GM12878 (cell line): ENCODE measurements around the gene DALRD3. TPM values are rescaled to one million over a fixed set of nuclear protein-coding genes. Genes with fewer than 3 reads are reported as not detected.
A peak's percentile ranks its signal among the peaks of the same experiment; 100 is the strongest.

ENCODE experiments used
- ATAC-seq: fragments of 200-7000 bp; cut with Tn5 transposase; 3 replicates; pipeline ENCODE4 v1.9.1; 2020; ENCODE audit warnings: mild to moderate bottlenecking, moderate library complexity
- BruUV-seq: library from RNA; stranded (reverse); fragments of 400-500 nt; replicated peaks from 2 replicates; lab custom pipeline; 2021; lab: Mats Ljungman, UMichigan
- CTCF ChIA-PET: fragments of 300-600 bp; sonication (Branson Sonifier 250); formaldehyde crosslinking; extraction: SDS; loops from one replicate; lab custom pipeline; 2021; ENCODE audit warnings: inconsistent platforms; lab: Yijun Ruan, JAX
- POLR2A ChIA-PET: fragments of 350-600 bp; formaldehyde crosslinking; extraction: SDS; loops from one replicate; lab custom pipeline; 2021; ENCODE audit warnings: inconsistent platforms; lab: Charles Lee
- RAD21 ChIA-PET: fragments of 300-600 bp; sonication (Branson Sonifier 250); formaldehyde crosslinking; loops from one replicate; lab custom pipeline; 2023; ENCODE audit warnings: antibody characterized with exemption; ENCODE audit not compliant: unreplicated experiment; lab: Charles Lee
- SMC1A ChIA-PET: fragments of 300-600 bp; sonication (Branson Sonifier 250); formaldehyde crosslinking; loops from one replicate; lab custom pipeline; 2023; ENCODE audit not compliant: unreplicated experiment, uncharacterized antibody; lab: Charles Lee
- DNase-seq: peaks from one replicate; pipeline ENCODE4 v3.0.0-alpha.2; 2011; ENCODE audit warnings: low read depth, low spot score
- FAIRE-seq: peaks from 3 replicates; lab custom pipeline; 2011; peaks lifted over from hg19 to GRCh38; lab: Jason Lieb, UNC
- H2AFZ ChIP-seq: 2 replicates; pipeline ENCODE4 v1.6.0; 2011; ENCODE audit warnings: low read depth, low read length, control low read depth; ENCODE audit not compliant: control insufficient read depth
- H3K27ac ChIP-seq: 2 replicates; pipeline ENCODE4 v1.5.1; 2011; ENCODE audit warnings: control low read depth; ENCODE audit not compliant: control insufficient read depth, insufficient read depth
- H3K27me3 ChIP-seq, 2 experiments: replicated peaks in 1 of 2; 2 replicates each; pipeline versions ENCODE4 v1.6.0 to v1.6.1; 2011; ENCODE audit warnings: low read length in 1 of 2; ENCODE audit not compliant: control insufficient read depth in 2 of 2, insufficient read depth in 2 of 2
- H3K36me3 ChIP-seq, 2 experiments: 2 replicates each; pipeline ENCODE4 v1.5.1; 2011; ENCODE audit warnings: low read length in 1 of 2; ENCODE audit not compliant: control insufficient read depth in 2 of 2, insufficient read depth in 2 of 2
- H3K4me1 ChIP-seq: 2 replicates; pipeline ENCODE4 v1.6.1; 2011; ENCODE audit warnings: mild to moderate bottlenecking, low read length, moderate library complexity, mixed read lengths; ENCODE audit not compliant: control insufficient read depth, insufficient read depth
- H3K4me2 ChIP-seq: 2 replicates; pipeline ENCODE4 v1.6.0; 2011; ENCODE audit warnings: control low read depth; ENCODE audit not compliant: control insufficient read depth, insufficient read depth
- H3K4me3 ChIP-seq: fragments of 200-600 bp; sonication (generic); 2 replicates; pipeline ENCODE4 v1.5.1; 2016
- H3K79me2 ChIP-seq: 2 replicates; pipeline ENCODE4 v1.6.0; 2011; ENCODE audit warnings: low read length; ENCODE audit not compliant: control insufficient read depth, insufficient read depth
- H3K9ac ChIP-seq: 2 replicates; pipeline ENCODE4 v1.8.0; 2011; ENCODE audit warnings: low read length, control low read depth, mixed read lengths; ENCODE audit not compliant: control insufficient read depth, insufficient read depth
- H3K9me3 ChIP-seq: replicated peaks from 3 replicates; pipeline ENCODE4 v1.5.1; 2011; ENCODE audit warnings: mild to moderate bottlenecking, low read length; ENCODE audit not compliant: control insufficient read depth, insufficient read depth
- H4K20me1 ChIP-seq: 2 replicates; pipeline ENCODE4 v1.6.0; 2011; ENCODE audit not compliant: control insufficient read depth, insufficient read depth
- ESRRA ChIP-seq: IDR thresholded peaks from 2 replicates; pipeline ENCODE4 v1.6.1; 2012; ENCODE audit warnings: mild to moderate bottlenecking, low read length, improper control_type of control experiment
- HDAC6 ChIP-seq: fragments of 200-600 bp; sonication (generic); IDR thresholded peaks from one replicate; pipeline ENCODE4 v1.8.0; 2017; ENCODE audit warnings: antibody characterized with exemption; ENCODE audit not compliant: unreplicated experiment
- RAD51 ChIP-seq: fragments of 450-650 bp; IDR thresholded peaks from 2 replicates; pipeline ENCODE4 v1.6.1; 2016; ENCODE audit warnings: moderate library complexity, mild to moderate bottlenecking, inconsistent platforms
- RUNX3 ChIP-seq: IDR thresholded peaks from 2 replicates; pipeline ENCODE4 v1.6.1; 2012; ENCODE audit warnings: low read length, inconsistent platforms
- YY1 ChIP-seq: IDR thresholded peaks from 2 replicates; pipeline ENCODE4 v1.6.1; 2011; ENCODE audit warnings: low read depth, mild to moderate bottlenecking, low read length
- WGBS: methylation state at CpG from one replicate; pipeline ENCODE4 v1.1.6; 2016; ENCODE audit warnings: low lambda C conversion rate; ENCODE audit not compliant: insufficient replicate concordance, insufficient coverage; ENCODE audit errors: missing lambda C conversion rate; 5-methylcytosine and 5-hydroxymethylcytosine counted together
- in situ Hi-C: fragments of 300-500 bp; cut with MboI; formaldehyde crosslinking; loops from 9 replicates; pipeline ENCODE4 v1.14.3; 2018; ENCODE audit warnings: mixed read lengths
- intact Hi-C: fragments of 100-400 bp; cut with micrococcal nuclease; formaldehyde crosslinking; loops from one replicate; pipeline ENCODE4 v1.14.2; 2022; ENCODE audit not compliant: unreplicated experiment
- polyA plus RNA-seq, 11 experiments: library from polyadenylated mRNA; depleted of rRNA in 4 of 11; unstranded in 6 of 11; stranded (reverse) in 5 of 11; fragments of >200 nt; fragmentation: Nextera tagmentation in 4 of 11; fragmentation: Illumina TruSeq in 1 of 11; extraction: Ambion mirVana in 4 of 11; extraction: Trizol in 1 of 11; gene quantifications; 1 replicate in 1 of 11; 2 replicates in 10 of 11; pipeline versions ENCODE4 v1.2.1 to v1.2.3, GENCODE V29; 2011 to 2016; ENCODE audit warnings: inconsistent platforms in 2 of 11, missing spikeins in 2 of 11, low read depth in 1 of 11
- total RNA-seq, 4 experiments: library from RNA; depleted of rRNA in 3 of 4; stranded (reverse); fragments of >200 nt in 3 of 4; fragmentation: Illumina TruSeq in 1 of 4; extraction: Trizol in 1 of 4; gene quantifications; 2 replicates each; pipeline versions ENCODE4 v1.2.1 to v1.2.3, GENCODE V29; 2013 to 2021
- TF ChIP-seq, protein P1 (sequence below): fragments of 450-650 bp; formaldehyde crosslinking; IDR thresholded peaks from 2 replicates; pipeline ENCODE4 v1.4.0; 2022; ENCODE audit warnings: mild to moderate bottlenecking, moderate library complexity
- TF ChIP-seq, protein P2 (sequence below): fragments of 450-650 bp; IDR thresholded peaks from 2 replicates; pipeline ENCODE4 v1.6.1; 2017; ENCODE audit warnings: mild to moderate bottlenecking, moderate library complexity
- TF ChIP-seq, protein P3 (sequence below): IDR thresholded peaks from 2 replicates; pipeline ENCODE4 v1.6.1; 2011; ENCODE audit warnings: borderline replicate concordance, low read depth, mild to moderate bottlenecking, moderate library complexity, mixed read lengths, low read length; ENCODE audit not compliant: insufficient read depth; ENCODE audit errors: extremely low read length
- TF ChIP-seq, protein P4 (sequence below): fragments of 450-650 bp; IDR thresholded peaks from 2 replicates; pipeline ENCODE4 v1.6.1; 2016; ENCODE audit warnings: mild to moderate bottlenecking

Gene DALRD3
- total and polyA plus RNA-seq, 10 of the 15 experiments (the other 5 are each of a cell fraction or from before 2014, with no cell fraction given) = 10.1 to 28.2 (median 21.6) TPM

DNA sequence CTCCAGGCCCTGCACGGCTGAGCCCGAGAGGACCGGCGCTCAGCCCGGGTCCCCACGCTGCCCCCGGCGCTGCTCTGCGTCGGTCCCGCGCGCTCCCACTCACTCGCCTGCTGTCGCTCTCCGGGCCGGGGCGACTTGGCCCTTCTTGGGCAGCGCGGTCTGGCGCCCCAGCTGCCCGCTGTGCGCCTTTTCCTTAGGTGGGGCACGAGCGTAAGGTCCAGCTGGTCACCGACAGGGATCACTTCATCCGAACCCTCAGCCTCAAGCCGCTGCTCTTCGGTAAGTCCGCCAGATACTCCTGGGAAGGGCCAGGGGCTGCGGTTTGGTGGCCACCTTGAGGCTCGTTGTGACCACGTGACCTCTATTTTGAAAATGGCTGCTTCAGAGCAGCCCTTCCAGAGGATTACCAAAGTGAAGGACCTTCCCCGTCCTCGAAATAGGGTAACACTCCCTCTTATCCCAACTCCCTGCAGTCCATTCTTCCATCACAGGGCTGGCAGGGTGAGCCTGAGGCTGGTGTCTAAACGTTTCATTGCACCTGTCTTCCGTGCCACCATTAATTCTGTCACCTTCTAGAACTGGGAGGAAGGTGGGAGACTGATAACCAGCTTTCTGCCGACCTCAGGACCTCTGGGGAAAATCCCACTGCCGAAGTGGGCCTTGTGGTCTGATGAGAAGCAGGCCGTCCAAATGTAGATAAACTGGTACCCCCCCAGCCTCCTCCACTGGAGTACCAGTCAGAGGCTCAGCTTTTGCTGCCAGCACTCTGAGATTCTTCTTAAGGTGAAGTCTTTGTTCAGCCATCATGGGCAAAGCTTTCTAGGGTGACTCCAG is 27.5 kb downstream of the DALRD3 start:
- ATAC-seq = peak; percentile 45
- TF ChIP-seq RUNX3 (peak; percentile 82), HDAC6 (peak; percentile 15), RAD51 (peak; percentile 98), YY1 (peak; percentile 90), ESRRA (no peak)
- TF ChIP-seq, protein P1, sequence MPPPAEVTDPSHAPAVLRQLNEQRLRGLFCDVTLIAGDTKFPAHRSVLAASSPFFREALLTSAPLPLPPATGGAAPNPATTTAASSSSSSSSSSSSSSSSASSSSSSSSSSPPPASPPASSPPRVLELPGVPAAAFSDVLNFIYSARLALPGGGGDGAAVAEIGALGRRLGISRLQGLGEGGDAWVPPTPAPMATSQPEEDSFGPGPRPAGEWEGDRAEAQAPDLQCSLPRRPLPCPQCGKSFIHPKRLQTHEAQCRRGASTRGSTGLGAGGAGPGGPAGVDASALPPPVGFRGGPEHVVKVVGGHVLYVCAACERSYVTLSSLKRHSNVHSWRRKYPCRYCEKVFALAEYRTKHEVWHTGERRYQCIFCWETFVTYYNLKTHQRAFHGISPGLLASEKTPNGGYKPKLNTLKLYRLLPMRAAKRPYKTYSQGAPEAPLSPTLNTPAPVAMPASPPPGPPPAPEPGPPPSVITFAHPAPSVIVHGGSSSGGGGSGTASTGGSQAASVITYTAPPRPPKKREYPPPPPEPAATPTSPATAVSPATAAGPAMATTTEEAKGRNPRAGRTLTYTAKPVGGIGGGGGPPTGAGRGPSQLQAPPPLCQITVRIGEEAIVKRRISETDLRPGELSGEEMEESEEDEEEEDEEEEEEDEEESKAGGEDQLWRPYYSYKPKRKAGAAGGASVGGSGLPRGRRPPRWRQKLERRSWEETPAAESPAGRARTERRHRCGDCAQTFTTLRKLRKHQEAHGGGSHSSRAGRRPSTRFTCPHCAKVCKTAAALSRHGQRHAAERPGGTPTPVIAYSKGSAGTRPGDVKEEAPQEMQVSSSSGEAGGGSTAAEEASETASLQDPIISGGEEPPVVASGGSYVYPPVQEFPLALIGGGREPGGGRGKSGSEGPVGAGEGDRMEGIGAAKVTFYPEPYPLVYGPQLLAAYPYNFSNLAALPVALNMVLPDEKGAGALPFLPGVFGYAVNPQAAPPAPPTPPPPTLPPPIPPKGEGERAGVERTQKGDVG (CRISPR knock-in tag) = no peak
- TF ChIP-seq, protein P2, sequence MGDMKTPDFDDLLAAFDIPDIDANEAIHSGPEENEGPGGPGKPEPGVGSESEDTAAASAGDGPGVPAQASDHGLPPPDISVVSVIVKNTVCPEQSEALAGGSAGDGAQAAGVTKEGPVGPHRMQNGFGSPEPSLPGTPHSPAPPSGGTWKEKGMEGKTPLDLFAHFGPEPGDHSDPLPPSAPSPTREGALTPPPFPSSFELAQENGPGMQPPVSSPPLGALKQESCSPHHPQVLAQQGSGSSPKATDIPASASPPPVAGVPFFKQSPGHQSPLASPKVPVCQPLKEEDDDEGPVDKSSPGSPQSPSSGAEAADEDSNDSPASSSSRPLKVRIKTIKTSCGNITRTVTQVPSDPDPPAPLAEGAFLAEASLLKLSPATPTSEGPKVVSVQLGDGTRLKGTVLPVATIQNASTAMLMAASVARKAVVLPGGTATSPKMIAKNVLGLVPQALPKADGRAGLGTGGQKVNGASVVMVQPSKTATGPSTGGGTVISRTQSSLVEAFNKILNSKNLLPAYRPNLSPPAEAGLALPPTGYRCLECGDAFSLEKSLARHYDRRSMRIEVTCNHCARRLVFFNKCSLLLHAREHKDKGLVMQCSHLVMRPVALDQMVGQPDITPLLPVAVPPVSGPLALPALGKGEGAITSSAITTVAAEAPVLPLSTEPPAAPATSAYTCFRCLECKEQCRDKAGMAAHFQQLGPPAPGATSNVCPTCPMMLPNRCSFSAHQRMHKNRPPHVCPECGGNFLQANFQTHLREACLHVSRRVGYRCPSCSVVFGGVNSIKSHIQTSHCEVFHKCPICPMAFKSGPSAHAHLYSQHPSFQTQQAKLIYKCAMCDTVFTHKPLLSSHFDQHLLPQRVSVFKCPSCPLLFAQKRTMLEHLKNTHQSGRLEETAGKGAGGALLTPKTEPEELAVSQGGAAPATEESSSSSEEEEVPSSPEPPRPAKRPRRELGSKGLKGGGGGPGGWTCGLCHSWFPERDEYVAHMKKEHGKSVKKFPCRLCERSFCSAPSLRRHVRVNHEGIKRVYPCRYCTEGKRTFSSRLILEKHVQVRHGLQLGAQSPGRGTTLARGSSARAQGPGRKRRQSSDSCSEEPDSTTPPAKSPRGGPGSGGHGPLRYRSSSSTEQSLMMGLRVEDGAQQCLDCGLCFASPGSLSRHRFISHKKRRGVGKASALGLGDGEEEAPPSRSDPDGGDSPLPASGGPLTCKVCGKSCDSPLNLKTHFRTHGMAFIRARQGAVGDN = no peak
- TF ChIP-seq, protein P3, sequence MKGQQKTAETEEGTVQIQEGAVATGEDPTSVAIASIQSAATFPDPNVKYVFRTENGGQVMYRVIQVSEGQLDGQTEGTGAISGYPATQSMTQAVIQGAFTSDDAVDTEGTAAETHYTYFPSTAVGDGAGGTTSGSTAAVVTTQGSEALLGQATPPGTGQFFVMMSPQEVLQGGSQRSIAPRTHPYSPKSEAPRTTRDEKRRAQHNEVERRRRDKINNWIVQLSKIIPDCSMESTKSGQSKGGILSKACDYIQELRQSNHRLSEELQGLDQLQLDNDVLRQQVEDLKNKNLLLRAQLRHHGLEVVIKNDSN = peak; percentile 83
- TF ChIP-seq, protein P4, sequence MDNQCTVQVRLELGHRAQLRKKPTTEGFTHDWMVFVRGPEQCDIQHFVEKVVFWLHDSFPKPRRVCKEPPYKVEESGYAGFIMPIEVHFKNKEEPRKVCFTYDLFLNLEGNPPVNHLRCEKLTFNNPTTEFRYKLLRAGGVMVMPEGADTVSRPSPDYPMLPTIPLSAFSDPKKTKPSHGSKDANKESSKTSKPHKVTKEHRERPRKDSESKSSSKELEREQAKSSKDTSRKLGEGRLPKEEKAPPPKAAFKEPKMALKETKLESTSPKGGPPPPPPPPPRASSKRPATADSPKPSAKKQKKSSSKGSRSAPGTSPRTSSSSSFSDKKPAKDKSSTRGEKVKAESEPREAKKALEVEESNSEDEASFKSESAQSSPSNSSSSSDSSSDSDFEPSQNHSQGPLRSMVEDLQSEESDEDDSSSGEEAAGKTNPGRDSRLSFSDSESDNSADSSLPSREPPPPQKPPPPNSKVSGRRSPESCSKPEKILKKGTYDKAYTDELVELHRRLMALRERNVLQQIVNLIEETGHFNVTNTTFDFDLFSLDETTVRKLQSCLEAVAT = peak; percentile 39; the same call in 1 of the 2 replicates

More for the DNA sequence above, 27.5 kb downstream of the DALRD3 start:
- under 1% methylated on average over 40 of the region's 40 CpGs for WGBS
- DNase-seq (no peak), FAIRE-seq (no peak)
- ChIA-PET SMC1A (interaction anchor here (0.5 to 6.1 kb wide), 5 partner anchors 17 to 103 kb away, joined by 3 to 57 read pairs (median 3); partner anchors contain the start of genes IMPDH2, QRICH1 and WDR6), RAD21 (interaction anchor here (0.6 to 2.7 kb wide), 8 partner anchors 9 to 533 kb away, joined by 3 to 22 read pairs (median 4); partner anchors contain the start of genes NDUFAF3, QRICH1 and WDR6), CTCF (interaction anchor here (0.8 to 5.8 kb wide), 7 partner anchors 17 to 251 kb away, joined by 3 to 123 read pairs (median 21); partner anchors contain the start of genes DALRD3, IMPDH2, NDUFAF3 and QRICH1), POLR2A (interaction anchor here (0.6 to 6.6 kb wide), 9 partner anchors 17 to 1515 kb away, joined by 3 to 67 read pairs (median 10); partner anchors contain the start of genes IMPDH2, NDUFAF3, QRICH1 and SCAP)
- Histone ChIP-seq H3K4me1 (peaks cover 19% of the 10 kb centered on the region), H3K79me2 (peaks cover 28% of the 10 kb centered on the region), H3K4me2 (peak overlapping the region; percentile 81), H2AFZ (peak overlapping the region; percentile 96), H3K27me3 (no peaks in the 10 kb centered on the region), H3K4me3 (peak overlapping the region; percentile 93), H3K9me3 (no peaks in the 10 kb centered on the region), H3K27ac (peak overlapping the region; percentile 79), H3K9ac (peak overlapping the region; percentile 87), H3K36me3 (peaks cover 0 to under 1% of the 10 kb centered on the region in 2 experiments; a peak in 2 of 4 replicates), H4K20me1 (no peaks in the 10 kb centered on the region)
- BruUV-seq = no TSS peak
- intact Hi-C loops (loop anchor here (2.0 kb wide), 2 partner anchors 16 to 30 kb away; partner anchors contain the start of gene WDR6), in situ Hi-C loops (no loop called here)
